Stimulated activated CD8-positive, alpha-beta memory T cell treated with anti-CD3 and anti-CD28 coated beads, Interleukin-12 subunit alpha, Interleukin-12 subunit beta, amount 100 ng/mL, for 4 hours (primary cell): Measurements from ENCODE around the gene KLHDC9.

Source experiments
- DNase-seq: peaks from one replicate; pipeline ENCODE4 v3.0.0-alpha.2; 2020; ENCODE audit warnings: low read depth

KLHDC9 gene

DNA sequence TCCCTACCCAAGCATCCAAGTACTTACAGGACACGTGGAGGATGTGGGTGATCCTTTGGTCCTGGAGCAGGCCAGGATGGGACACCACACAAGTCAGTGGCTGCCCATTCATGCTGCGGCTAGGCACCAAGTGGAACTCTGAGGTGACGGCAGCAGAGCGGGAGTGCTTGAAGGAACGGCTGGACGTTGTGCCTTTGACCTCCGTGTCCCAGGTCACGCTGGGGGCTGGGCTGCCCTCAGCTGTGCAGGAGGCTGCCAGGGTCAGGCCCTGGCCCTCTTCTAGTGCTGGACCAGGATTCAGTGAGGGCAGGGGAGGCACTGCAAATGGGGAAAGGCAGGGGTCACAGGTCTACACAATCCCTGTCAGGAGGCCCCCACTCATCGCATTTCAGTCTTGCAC lies 20.7 kb upstream of the KLHDC9 start:
- DNase-seq: no peak

DNA sequence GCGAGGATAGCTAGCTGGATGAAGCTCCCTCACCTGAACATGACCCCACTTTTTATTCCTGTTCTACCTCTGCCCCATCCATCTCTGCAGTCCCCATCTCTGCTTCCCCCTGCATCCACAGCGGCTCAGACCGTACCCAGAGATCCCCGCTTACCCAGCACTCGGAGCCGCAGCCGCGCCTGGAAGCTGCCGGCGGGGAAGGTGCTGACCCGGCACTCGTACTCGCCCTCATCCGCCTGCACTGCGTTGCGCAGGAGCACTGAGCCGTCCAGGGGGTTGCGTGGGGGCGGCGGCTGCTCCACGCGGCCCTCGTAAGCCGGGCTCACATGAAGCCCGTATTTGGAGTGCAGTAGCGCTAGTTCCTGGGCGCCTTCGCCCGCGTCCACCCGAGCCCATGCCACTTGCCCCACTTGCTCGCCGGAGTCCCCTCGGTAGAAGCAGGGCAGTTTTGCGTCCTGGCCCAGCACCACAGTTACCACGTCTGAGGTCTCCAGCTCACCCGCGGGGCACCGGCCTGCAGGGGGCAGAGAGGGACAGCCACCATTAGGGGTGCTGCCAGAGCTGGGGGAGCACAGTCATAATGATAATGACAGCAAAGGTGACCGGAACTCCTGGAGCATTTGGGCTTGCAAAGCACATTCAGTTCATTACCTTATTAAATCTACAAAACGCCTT lies 18.6 kb upstream of the KLHDC9 start:
- DNase-seq: no peak

DNA sequence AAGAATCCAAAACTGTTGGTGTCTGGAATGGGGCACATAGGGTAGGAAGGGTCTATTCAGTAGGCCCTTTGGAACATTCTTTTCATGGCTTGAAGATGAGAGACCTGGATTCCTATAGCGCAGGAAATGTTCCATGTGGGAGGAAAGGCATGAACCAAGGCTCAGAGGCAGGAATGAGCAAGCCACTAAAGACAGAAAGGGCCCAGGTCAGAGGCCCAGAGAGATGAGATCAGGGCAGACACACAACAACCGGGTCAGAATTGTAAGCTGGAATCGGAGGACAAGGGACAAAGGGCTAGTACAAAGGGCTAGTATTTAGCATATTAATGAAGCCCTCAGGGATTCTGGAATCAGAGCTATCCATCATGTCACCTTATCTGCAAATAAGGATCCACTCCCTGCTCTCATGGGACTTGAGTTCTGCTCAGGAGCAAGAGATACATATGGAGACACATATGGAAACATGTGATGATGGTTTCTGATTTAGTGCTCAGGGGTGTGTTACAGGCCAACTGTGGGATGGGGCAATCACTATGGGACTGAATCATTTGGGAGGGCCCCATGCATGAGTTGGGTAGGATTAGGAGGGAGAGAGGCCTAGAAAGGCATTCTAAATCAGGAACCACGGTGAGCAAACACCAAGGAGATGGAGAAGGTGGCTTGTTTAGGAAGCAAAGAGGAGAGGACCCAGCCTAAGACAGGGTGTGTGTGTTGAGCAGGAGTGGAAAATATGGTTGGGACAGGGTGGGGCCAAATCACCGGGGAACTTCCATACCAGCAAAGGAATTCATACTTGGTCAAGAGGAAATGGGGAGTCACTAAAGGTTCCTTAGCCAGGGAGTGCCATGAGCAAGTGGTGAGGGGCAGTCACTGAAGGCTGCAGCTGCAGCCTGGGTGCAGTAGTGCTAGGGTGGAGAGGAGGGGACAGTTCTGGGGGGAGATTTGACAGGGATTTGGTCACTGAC lies 17.4 kb upstream of the KLHDC9 start:
- no peak for DNase-seq

DNA sequence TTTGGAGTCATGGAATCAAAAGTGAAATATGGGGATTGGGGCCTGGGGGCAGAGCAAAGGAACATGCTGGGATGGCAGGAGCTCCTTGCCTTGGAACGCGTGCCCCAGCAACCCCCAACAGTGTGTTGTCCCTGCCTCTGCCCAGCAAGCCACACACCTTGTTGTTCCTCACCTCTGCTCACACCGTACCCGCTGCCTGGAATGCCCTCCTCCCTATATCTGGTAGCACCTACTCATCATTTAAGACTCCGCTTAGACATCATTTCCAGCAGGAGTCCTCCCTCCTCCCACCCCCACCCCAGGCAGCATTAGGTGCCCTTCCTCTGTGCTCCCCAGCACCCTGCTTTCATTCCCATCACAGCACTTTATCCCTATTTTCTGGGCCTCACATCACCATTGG lies 16.6 kb upstream of the KLHDC9 start:
- DNase-seq: no peak

DNA sequence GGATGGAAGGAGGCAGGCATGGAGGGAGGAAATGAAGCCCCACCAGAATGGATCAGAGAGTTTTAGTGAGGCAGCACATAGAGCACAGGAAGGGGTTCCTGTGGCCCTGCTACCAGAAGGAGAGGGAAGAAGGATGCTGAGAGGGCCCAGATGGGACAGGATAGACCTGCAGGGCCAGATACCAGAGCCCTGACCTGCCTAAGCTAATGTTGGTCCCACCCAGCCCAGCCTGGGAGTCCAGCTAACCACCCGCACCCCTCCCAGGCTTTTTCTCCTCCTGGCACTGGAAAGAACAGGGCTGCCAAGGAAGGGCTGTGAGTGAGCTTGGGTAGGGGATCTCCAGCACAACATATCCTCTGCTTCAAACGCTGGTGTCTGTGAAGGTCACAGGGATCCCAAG lies 15.7 kb upstream of the KLHDC9 start:
- DNase-seq: no peak

DNA sequence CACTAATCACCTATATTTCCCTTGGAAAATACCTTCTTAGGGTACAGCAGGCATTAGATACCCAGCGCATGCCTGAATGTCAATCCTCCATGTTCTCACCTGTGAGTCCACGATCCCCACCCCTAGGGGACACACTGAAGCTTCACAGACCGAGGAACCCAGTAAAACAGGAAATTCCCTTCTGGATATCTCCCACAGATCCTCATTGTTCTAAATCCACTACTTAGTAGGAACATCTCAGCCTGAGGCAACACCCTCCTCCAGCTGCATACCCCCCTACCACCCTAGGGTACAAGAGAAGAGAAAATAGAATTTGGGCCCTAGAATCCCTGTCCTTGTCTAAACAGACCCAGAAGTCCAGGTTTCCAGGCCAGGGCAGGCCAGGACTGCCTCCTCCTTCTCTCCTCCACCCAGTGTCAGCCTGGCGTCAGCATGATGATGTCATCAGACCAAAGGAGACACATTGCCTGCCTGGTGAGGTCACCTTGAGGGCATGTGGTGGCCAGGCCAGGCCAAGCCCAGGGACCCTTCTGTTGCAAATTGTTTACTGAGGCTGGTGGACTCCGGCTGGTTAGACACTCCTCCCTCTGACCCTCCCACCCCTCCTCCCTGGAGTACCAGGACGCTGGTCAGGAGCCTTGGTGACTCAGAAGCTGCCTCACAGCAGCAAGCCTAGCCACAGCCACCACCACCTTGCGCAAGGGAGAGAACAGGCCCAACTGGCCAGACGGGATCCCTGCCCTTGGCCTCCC lies 15.0 kb upstream of the KLHDC9 start:
- DNase-seq: no peak

DNA sequence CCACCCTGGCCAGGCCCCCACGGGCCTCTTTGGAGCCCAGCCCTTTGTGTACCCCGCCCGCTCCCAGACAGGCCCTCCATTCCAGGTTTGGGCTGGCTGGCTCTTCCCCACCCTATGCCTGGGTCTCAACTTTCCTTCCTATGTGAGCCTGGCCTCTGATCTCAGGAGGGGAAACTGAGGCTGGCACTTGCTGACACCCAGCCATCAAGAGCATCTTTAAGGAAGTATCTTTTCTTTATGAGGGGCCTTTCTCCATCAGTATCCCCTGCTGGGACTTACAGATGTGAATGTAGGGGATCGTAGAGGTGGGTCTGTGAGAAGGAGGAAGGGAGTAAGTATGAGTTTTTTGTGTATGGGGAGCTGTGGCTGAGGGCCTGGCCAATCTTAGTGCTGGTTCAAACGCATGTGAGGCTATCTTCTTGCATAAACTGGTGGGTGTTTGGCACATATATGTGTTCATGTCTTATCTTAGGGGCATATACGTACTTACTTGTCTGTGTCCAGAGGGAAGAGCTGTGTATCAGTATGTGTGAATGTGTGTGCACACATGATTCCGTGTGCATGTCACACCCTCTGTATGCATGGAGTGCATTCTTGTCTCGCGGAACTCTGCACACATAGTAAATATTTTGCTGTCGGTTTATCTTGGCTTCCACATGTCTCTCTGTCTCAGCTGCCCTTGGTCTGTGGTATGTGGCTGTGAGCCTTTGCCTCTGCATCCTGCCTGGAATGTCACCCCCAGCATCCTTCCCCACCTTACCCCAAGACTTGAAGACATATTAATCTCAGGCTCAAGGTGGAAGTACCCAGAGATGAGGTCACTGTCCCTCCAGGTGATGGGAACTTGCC lies 14.2 kb upstream of the KLHDC9 start:
- DNase-seq: no peak

DNA sequence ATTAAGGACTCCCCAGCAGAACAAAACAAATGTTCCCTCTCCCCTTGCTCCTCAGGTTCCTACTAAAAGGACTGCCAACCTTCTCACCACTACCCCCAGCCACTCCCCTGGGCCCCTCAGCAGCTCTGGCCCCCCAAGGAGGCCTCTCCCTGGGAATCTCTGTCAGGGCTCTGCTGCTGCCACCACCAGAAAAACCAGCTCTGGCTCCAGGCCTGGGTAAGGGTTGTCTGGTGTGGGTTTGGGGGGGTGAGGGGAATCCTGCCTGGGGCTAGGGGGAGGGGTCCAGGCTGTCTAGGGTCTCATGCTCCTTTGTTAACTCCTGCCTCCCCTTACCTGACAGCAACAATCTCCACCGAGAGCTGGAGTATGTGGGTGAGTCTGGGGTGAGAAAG lies 13.6 kb upstream of the KLHDC9 start:
- DNase-seq: no peak

DNA sequence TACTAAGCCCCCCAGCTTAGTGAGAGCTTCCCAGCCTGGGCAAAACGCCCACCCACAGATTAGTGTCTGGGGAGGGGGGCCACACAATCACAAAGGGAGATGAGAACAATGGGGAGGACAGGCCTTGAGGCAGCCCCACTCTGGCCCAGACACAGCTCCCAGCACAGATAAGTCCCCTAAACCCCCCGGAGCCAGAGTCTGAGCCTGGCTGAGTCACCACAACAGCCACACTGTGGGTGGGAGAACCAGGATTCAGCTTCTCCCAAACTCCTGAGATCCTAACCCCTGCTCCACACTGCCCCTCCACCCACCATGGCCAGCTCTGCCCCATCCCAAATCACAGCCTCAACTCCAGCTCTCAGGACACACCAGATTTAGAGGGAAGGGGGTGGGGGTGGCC lies 13.0 kb upstream of the KLHDC9 start:
- DNase-seq: no peak

DNA sequence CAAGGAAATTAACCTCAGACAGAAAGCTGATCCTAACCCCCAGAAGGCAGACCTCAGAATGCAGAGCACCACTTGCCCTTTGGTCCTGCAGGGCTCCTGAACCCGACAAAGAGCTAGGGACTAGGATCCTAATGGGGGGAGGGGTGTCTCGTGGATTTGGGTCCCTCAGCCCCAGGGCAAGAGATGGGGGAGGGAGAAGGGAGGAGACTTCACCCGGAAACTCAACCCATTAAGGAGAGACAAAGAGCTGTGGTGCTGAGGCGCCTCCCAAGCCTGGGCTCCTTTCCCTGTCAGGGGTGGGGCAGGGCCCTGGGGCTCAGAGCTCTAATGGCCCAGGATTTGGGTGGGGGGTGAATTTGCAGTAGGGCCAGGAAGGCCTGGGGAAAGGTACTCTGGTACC lies 11.7 kb upstream of the KLHDC9 start:
- no peak for DNase-seq

DNA sequence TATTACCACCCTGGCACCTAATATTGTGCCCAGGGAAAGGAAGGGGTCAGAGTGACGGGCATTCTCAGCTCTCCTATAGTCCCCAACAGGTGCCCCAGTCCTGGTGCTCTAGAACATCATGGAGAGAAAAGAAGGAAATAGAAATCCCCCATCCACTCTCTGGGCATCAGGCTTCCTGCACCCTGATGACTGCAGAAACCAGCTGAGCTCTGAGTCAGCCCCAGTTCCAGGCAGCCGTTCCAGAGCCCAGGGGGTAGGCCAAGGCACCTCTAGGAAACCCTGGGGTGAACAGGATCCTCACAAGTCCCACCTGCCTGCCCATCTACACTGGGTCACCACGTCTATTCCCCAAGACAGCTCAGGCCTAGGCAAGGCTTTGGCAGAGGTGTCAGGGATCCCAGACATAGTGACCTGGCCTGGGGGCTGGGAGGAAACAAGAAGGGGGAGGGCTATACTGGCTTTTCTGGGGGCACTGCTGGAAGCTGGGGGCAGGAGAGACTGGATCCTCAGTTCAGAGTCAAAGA lies 9.5 kb upstream of the KLHDC9 start:
- no peak for DNase-seq

DNA sequence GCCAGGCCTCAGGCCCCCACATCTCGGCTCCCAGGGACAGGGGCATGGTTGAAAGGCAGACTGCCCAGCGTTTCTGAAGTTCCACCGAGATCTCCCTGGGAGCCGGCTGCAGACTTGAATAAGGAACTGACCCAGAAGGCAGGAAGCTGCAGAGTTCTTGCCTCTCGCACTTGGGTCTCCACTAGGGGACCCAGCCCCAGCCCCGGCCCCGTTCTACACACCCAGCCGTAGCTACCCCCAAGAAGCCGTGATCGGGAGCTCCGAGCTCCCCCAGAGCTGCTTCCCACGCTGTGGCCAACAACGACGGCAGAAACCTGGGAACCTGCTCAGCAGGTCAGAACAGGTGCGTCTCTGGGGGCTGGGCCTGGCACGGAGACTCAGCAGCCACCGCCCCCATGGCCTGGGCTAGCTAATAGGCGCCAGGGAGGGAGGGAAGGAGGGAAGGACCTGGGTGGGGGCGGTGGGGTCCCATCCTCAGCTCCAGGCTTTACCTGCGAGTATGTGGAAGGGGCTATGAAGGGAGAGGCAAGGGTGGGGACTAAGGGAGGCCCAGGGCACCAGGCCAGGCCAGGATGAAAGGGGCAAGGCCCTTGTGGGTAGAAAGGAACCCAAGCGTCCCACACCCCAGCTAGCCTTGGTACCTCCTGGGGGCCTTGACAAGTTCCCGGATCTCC lies 8.8 kb upstream of the KLHDC9 start, which contains the start of gene NECTIN4:
Gene NECTIN4 (minus strand): TSS at position 308 of the 674 bp plus-strand sequence. CDS start 262 bp downstream, at position 46.
- DNase-seq: no peak

DNA sequence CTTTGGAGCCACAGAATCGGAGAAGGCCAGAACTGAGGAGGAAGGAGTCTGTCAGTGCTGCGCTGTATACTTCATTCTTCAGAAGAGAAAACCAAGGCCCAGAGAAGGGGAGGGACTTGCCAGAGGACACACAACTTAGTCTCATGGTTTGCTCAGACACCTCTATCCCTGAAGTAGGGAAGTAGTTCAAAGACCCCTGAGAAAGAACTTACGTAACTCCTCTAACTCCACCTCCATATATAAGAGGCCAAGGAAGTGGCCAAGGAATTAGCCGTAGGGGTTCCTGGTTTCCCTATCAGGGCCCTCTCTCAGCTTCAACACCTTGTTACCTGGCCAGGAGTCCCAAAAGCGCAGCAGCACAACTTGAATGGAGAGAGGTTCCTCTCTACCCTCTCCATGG lies 8.2 kb upstream of the KLHDC9 start:
- DNase-seq: no peak

DNA sequence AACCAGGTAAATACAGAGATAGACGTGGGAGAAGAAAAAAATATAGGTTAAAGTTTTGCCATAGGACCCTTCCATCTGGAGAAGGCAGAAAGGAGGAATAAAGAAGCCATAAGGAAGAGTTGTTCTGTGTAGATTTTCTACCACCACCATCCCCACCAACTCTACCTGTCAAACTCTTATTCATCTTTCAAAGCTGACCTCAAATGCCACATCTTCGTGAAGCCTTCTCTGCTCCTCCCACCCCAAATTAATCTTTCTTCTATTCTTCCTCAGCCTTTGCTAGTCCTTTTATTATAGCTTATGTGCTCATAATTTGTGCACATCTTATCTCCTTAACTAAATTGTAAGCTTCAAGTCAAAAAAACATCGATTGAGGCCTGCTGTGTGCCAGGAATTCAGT lies 7.5 kb upstream of the KLHDC9 start:
- DNase-seq: no peak

DNA sequence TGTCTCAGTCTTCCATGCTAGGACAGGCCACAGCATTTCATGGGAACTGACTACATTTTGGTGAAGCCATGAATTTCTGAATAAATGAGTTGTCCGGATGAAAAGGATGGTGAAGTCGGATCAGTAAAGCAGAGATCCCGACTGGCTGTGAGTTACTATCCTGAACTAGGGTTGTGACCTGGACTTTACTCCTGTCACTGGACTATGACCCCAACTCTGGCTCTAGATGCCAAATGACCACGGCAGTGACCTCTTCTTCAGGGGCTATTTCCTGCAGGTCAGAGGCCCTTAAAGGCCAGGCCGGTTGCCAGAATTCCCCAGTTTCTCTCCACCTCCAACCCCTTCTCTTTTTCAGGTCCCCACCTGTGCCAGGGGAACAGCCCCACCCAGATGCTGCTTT lies 7.1 kb upstream of the KLHDC9 start:
- DNase-seq: no peak

DNA sequence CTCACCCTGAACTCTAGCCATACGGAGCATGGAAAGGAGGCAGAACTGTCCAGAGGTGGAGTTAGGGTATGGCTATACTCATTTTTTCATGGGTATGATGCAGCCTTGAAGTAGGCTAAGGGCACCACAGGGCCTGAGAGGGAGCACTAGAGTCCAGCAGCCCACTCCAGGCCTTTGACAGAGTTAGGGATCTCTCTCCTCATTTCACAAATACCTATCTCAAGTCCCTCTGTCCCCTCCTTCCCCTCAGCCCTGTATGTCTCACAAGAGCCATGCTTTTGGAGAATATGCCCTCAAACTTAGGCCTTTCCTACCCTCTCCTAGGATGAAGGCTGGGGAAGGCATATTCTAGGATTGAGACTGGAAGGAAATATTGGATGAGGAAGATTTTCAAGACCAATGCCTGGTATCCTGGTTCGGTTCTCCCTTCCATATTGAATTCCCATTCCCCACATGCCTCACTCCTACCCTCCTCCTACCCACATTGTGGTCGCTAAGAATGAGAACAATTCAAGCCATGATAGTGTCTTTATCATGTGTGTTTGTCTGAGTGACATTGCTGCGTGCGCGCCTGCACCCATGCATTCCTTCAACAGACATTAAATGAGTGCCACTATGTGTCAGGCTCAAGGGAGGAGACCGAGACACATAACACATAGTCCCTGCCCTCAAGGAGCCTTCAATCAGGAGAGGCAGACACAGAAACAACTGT lies 6.2 kb upstream of the KLHDC9 start:
- no peak for DNase-seq

DNA sequence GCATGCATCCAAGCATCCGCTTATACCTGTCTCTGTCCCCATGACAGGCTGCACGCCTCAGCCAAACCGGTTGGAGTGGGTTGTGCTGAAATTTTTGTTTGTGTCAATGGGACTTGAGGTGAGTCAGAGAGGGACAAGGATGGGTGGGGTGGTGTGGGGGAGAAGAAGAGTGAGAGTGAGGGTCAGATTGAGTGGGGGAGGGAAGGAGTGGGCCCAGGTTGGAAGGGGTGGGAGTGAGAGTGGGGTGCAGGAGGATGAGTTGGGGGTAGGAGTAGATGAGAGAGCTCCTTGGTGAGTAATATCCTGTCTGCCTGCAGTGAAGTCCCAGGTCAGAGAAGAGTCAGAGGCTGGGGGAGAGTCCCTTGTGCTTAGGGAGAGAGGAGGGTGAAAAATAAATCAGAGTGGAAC lies 5.5 kb upstream of the KLHDC9 start:
- peak; percentile 33 for DNase-seq

DNA sequence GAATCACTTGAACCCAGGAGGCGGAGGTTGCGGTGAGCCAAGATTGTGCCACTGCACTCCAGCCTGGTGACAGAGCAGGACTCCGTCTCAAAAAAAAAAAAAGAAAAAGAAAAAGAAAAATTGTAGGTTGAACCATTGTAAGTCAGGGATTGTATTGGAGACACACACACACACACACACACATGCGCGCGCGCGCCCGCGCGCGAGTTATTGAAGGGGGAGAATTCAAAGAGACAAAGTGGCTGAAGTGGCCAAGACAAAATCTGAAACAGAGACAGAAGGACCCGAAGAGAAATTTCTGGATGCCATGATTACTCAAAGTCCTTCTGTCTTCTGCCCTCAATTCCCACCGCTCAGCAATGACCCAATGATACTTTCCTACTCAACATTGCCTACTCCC lies 3.7 kb upstream of the KLHDC9 start:
- DNase-seq: no peak

DNA sequence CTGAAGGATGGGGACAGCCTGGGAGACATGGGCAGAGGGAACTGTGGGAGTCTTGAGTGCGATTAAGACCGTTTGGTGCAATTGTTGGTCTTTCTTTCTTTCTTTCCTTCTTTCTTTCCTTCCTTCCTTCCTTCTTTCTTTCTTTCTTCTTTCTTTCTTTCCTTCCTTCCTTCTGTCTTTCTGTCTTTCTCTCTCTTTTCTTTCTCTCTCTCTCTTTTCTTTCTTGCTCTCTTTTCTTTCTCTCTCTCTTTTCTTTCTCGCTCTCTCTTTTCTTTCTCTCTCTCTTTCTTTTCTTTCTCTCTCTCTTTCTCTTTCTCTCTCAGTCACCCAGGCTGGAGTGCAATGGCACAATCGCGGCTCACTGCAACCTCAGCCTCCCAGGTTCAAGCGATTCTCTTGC lies 2.9 kb upstream of the KLHDC9 start:
- no peak for DNase-seq

DNA sequence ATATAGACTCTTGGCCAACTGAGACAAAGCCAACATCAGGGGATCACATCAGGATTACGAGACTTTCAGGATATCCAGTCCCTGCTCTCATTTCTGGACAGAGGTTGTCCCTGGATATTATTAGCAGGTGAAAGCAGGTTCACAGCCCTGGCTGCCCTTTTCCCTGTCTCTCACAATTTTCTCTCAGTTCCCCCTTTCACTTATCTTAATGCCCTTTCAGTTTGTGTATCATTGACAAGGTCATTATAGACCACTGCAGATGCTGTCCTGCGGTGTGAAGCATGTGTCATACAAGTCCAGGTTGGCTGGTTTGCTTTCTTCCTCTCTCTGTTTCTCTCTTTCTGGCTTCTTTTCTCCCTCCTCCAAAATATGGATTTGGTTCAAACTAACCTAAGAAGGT lies 2.1 kb upstream of the KLHDC9 start:
- DNase-seq: no peak
